GM23338 (cell line): Measurements from ENCODE around the gene HELZ. TPM values are rescaled to one million over a fixed set of nuclear protein-coding genes. Genes with fewer than 3 reads are reported as not detected.

ENCODE experiments used
- ATAC-seq: fragments of 200-7000 bp; cut with Tn5 transposase; 3 replicates; pipeline ENCODE4 v1.9.1; 2020
- DNase-seq: peaks from one replicate; pipeline ENCODE4 v3.0.0-alpha.2; 2015; ENCODE audit warnings: low spot score
- H2AFZ ChIP-seq: fragments of 200-600 bp; sonication (generic); 2 replicates; pipeline ENCODE4 v1.8.0; 2016; ENCODE audit warnings: antibody characterized with exemption, mild to moderate bottlenecking, moderate library complexity
- H3F3A ChIP-seq: fragments of 200-600 bp; sonication (generic); replicated peaks from 2 replicates; pipeline ENCODE4 v1.8.0; 2017; ENCODE audit warnings: antibody characterized with exemption, mixed run types, low read depth
- H3K27ac ChIP-seq: fragments of 200-600 bp; sonication (generic); 2 replicates; pipeline ENCODE4 v1.6.1; 2016; ENCODE audit warnings: low read depth
- H3K27me3 ChIP-seq: fragments of 200-600 bp; sonication (generic); 2 replicates; pipeline ENCODE4 v1.8.0; 2016; ENCODE audit warnings: mild to moderate bottlenecking, mixed run types, moderate library complexity; ENCODE audit not compliant: insufficient read depth
- H3K36me3 ChIP-seq: fragments of 200-600 bp; sonication (generic); 2 replicates; pipeline ENCODE4 v1.8.0; 2016; ENCODE audit warnings: mild to moderate bottlenecking; ENCODE audit not compliant: insufficient read depth
- H3K4me1 ChIP-seq: fragments of 200-600 bp; sonication (generic); 2 replicates; pipeline ENCODE4 v1.8.0; 2016; ENCODE audit warnings: mild to moderate bottlenecking, moderate library complexity; ENCODE audit not compliant: insufficient read depth
- H3K4me2 ChIP-seq: fragments of 200-600 bp; sonication (generic); 2 replicates; pipeline ENCODE4 v1.7.1; 2017; ENCODE audit warnings: mixed run types
- H3K4me3 ChIP-seq: fragments of 200-600 bp; sonication (generic); 2 replicates; pipeline ENCODE4 v1.6.1; 2016; ENCODE audit warnings: mixed run types
- H3K79me2 ChIP-seq: fragments of 200-600 bp; sonication (generic); replicated peaks from 2 replicates; pipeline ENCODE4 v1.8.0; 2017; ENCODE audit warnings: mild to moderate bottlenecking; ENCODE audit not compliant: insufficient read depth
- H3K9me2 ChIP-seq: fragments of 200-600 bp; sonication (generic); 2 replicates; pipeline ENCODE4 v1.8.0; 2017; ENCODE audit not compliant: insufficient read depth
- H4K20me1 ChIP-seq: fragments of 200-600 bp; sonication (generic); replicated peaks from 2 replicates; pipeline ENCODE4 v1.8.0; 2017; ENCODE audit warnings: mild to moderate bottlenecking; ENCODE audit not compliant: insufficient read depth
- H3K27ac Mint-ChIP-seq: 2 replicates; pipeline ENCODE4 v1.8.0; 2020; ENCODE audit warnings: inconsistent platforms, mild to moderate bottlenecking, moderate library complexity, mixed read lengths
- H3K27me3 Mint-ChIP-seq: 3 replicates; pipeline ENCODE4 v1.8.0; 2022; ENCODE audit warnings: low read depth, mild to moderate bottlenecking, moderate library complexity, mixed read lengths, inconsistent platforms; ENCODE audit not compliant: insufficient read depth, poor library complexity
- H3K36me3 Mint-ChIP-seq: 3 replicates; pipeline ENCODE4 v1.8.0; 2021; ENCODE audit warnings: low read depth, mild to moderate bottlenecking, inconsistent platforms, moderate library complexity, mixed read lengths
- H3K4me1 Mint-ChIP-seq: 3 replicates; pipeline ENCODE4 v1.8.0; 2020; ENCODE audit warnings: mild to moderate bottlenecking, inconsistent platforms, mixed read lengths
- H3K4me3 Mint-ChIP-seq: 3 replicates; pipeline ENCODE4 v1.8.0; 2021; ENCODE audit warnings: moderate library complexity, mild to moderate bottlenecking, inconsistent platforms, mixed read lengths
- H3K9me3 Mint-ChIP-seq: 3 replicates; pipeline ENCODE4 v1.8.0; 2020; ENCODE audit warnings: moderate library complexity, mild to moderate bottlenecking, inconsistent platforms, mixed read lengths
- CREB1 ChIP-seq: fragments of 250-450 bp; sonication (Bioruptor Pico); IDR thresholded peaks from 2 replicates; pipeline ENCODE4 v1.5.0; 2020; ENCODE audit warnings: low read depth, mild to moderate bottlenecking, moderate library complexity
- CTCF ChIP-seq, 2 experiments: fragments of 200-600 bp in 1 of 2; sonication (generic) in 1 of 2; conservative IDR thresholded peaks; 2 replicates each; pipeline versions ENCODE4 v1.5.1 to v1.6.1; 2016 to 2017; ENCODE audit warnings: antibody characterized with exemption in 2 of 2, low read depth in 2 of 2, mild to moderate bottlenecking in 2 of 2, moderate library complexity in 1 of 2
- EZH2phosphoT487 ChIP-seq: fragments of 200-600 bp; sonication (generic); IDR thresholded peaks from one replicate; pipeline ENCODE4 v1.8.1; 2018; ENCODE audit warnings: antibody characterized with exemption; ENCODE audit not compliant: unreplicated experiment
- JUNB ChIP-seq: IDR thresholded peaks from one replicate; pipeline ENCODE4 v1.6.1; 2016; ENCODE audit warnings: antibody characterized with exemption; ENCODE audit not compliant: unreplicated experiment
- NANOG ChIP-seq: IDR thresholded peaks from 2 replicates; pipeline ENCODE4 v1.6.1; 2016; ENCODE audit warnings: antibody characterized with exemption, borderline replicate concordance
- POLR2AphosphoS5 ChIP-seq: IDR thresholded peaks from 2 replicates; pipeline ENCODE4 v1.6.1; 2016; ENCODE audit warnings: antibody characterized with exemption, low read depth
- REST ChIP-seq: IDR thresholded peaks from one replicate; pipeline ENCODE4 v1.6.1; 2018; ENCODE audit warnings: antibody characterized with exemption; ENCODE audit not compliant: unreplicated experiment
- STAT1 ChIP-seq: IDR thresholded peaks from one replicate; pipeline ENCODE4 v1.6.1; 2016; ENCODE audit warnings: antibody characterized with exemption; ENCODE audit not compliant: unreplicated experiment
- ZNF114 ChIP-seq: fragments of 250-450 bp; sonication (Bioruptor Pico); IDR thresholded peaks from 2 replicates; pipeline ENCODE4 v1.5.0; 2020; ENCODE audit warnings: mild to moderate bottlenecking, moderate library complexity
- ZNF331 ChIP-seq: fragments of 250-450 bp; sonication (Bioruptor Pico); IDR thresholded peaks from 2 replicates; pipeline ENCODE4 v1.5.0; 2020; ENCODE audit warnings: low read depth, mild to moderate bottlenecking, moderate library complexity
- polyA plus RNA-seq: library from polyadenylated mRNA; unstranded; fragments of >200 nt; fragmentation: Nextera tagmentation; extraction: Ambion mirVana; gene quantifications from 2 replicates; pipeline ENCODE4 v1.2.1, GENCODE V29; 2016
- total RNA-seq: library from RNA; depleted of rRNA; stranded (reverse); fragments of >200 nt; shearing (Covaris generic); gene quantifications from 2 replicates; pipeline ENCODE4 v1.2.3, GENCODE V29; 2014
- TF ChIP-seq, protein P1 (sequence below): IDR thresholded peaks from 2 replicates; pipeline ENCODE4 v1.6.1; 2016; ENCODE audit warnings: antibody characterized with exemption

Gene HELZ
- total and polyA plus RNA-seq, 2 experiments from 2014 or later: 38.9 to 62.0 TPM

- TF ChIP-seq REST (no peak), STAT1 (no peak), POLR2AphosphoS5 (no peak), ZNF331 (no peak), CREB1 (CRISPR knock-in tag) (no peak), EZH2phosphoT487 (no peak), ZNF114 (CRISPR knock-in tag) (no peak), NANOG (no peak), JUNB (no peak), CTCF (conservative IDR thresholded peaks at IDR 0.05; ENCODE audit: low read depth in 2 of 2) (no peak)
- TF ChIP-seq, protein P1, sequence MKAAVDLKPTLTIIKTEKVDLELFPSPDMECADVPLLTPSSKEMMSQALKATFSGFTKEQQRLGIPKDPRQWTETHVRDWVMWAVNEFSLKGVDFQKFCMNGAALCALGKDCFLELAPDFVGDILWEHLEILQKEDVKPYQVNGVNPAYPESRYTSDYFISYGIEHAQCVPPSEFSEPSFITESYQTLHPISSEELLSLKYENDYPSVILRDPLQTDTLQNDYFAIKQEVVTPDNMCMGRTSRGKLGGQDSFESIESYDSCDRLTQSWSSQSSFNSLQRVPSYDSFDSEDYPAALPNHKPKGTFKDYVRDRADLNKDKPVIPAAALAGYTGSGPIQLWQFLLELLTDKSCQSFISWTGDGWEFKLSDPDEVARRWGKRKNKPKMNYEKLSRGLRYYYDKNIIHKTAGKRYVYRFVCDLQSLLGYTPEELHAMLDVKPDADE: no peak
Observed at GRCh38 chr17:67125924-67126323, 119.1 kb downstream of the HELZ start (continued).

- Mint-ChIP-seq H3K4me3 (no peak overlapping the region), H3K9me3 (no peaks in the 10 kb centered on the region), H3K36me3 (peaks cover 11% of the 10 kb centered on the region; the same call in 2 of the 3 replicates), H3K27ac (no peak overlapping the region), H3K27me3 (no peaks in the 10 kb centered on the region), H3K4me1 (no peaks in the 10 kb centered on the region)
- Histone ChIP-seq H4K20me1 (no peaks in the 10 kb centered on the region), H3K4me2 (no peak overlapping the region), H3K9me2 (no peaks in the 10 kb centered on the region), H3F3A (no peaks in the 10 kb centered on the region), H3K27me3 (no peaks in the 10 kb centered on the region), H3K36me3 (no peaks in the 10 kb centered on the region; the same call in 1 of the 2 replicates), H3K4me3 (no peak overlapping the region), H3K27ac (no peak overlapping the region), H2AFZ (no peak overlapping the region), H3K4me1 (no peaks in the 10 kb centered on the region), H3K79me2 (no peaks in the 10 kb centered on the region)
- ATAC-seq (no peak), DNase-seq (no peak)
- TF ChIP-seq ZNF114 (CRISPR knock-in tag): no peak
Observed at GRCh38 chr17:67125417-67125816, 119.6 kb downstream of the HELZ start.
